NCI-H146 (cell line): Measurements from ENCODE around the gene TMEM63A.
A peak's percentile ranks its signal among the peaks of the same experiment; 100 is the strongest.

Experiments used
- DNase-seq: peaks from one replicate; lab custom pipeline; 2025; lab: John Stamatoyannopoulos, UW

Gene TMEM63A

DNA sequence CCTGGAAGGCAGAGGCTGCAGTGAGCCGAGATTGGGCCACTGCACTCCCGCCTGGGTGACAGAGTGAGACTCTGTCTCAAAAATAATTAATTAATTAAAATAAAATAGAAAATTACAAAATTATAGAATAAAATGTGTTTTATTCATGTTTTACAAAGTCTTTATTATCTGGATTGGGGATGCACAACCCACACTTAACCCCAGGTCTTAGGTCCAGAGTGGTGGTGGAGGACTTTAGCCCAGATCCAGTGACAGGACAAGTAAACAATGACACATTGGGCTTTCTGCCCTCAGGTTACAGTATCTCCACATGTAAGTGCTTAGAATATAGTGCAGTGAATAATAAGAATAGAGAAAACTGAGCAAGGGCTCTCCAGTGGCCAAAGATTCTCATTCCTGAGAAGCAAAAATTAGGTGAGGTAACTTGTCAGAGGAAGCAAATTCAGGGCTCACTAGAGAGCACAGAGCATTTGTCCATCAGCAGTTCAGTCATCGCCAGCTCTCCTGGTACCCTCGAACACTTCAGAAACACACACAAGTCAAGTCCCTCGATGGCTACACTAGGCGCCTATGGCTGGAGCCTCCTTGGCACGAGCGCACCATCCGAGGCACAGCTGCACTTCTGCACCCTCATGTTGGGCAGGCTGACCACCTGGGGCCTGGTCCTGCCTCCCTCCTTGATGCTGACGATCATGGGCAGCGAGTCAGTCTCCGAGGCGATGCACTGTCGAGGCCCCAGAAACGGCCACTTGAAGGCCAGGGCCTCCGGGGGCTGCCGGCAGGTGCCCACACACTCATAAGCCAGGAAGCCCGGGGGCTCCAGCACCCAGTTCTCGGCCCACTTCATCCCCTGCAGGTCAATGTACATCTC is 4.2 kb upstream of the TMEM63A start:
- no peak for DNase-seq

- no peak for DNase-seq
Measured at GRCh38 chr1:225885336-225885735, 3.2 kb upstream of the TMEM63A start.

- DNase-seq, result no peak
Measured at GRCh38 chr1:225883616-225884265, 1.6 kb upstream of the TMEM63A start.

DNA sequence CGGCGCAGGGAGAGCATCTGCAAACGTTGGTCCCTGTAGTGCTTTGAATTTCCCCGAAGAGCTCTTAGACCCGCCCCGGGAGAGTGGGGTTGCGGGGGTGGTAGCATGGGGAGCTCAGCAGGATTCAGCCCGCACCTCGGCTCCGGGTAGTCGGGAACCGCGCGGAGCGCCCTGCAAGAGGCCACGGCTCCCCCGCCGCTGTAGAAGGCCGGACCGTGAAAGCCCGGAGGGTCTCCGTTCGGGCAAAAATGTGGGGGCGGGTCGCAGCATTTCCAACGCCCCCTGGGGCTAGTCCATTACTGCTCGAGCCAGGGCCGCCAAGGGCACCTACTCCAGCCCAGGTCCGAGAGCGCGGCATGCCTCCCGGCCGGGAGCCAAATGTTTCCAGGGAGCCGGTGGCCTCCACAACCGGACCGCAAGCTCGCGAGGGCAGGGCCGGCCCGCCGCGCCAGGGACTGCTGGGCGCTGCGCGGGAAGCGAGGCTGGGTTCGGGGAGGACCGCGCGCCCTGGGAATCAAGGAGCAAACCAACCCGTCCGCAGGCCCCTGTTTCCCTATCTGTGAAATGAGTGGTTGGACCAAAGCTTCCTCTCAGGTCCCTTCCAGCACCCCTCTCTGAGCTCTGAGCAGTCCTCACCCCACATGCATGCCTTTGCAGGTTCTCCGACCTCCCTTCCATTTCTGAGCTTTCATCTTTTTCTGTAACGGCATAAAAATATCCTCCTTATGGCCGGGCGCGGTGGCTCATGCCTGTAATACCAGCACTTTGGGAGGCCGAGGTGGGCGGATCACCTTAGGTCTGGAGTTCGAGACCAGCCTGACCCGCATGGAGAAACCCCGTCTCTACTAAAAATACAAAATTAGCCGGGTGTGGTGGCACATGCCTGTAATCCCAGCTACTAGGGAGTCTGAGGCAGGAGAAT is 775 bp upstream of the TMEM63A start:
- DNase-seq, result peak; percentile 61

GRCh38 chr1:225881081-225881958 is 860 bp downstream of the TMEM63A start:
- no peak for DNase-seq

- DNase-seq, result no peak
Measured at GRCh38 chr1:225880636-225881035, 1.5 kb downstream of the TMEM63A start.

DNA sequence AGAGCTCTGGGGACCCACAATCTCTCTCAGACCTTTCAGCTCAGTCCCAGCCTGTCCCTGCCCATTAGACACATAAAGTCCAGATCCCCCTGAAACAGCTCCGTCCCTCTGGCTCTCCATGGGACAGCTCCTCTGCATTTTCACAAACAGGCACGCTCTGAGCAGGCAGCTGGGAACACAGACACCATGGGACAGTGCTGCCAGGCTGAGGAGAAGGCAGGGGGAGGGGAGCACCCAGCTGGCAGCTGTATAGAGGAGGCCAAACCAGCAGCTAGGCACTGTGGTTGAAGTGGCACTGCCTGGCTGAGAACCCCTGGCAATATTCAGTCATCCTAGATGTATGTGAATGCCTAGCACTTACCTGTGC is 2.0 kb downstream of the TMEM63A start:
- DNase-seq, result no peak

DNA sequence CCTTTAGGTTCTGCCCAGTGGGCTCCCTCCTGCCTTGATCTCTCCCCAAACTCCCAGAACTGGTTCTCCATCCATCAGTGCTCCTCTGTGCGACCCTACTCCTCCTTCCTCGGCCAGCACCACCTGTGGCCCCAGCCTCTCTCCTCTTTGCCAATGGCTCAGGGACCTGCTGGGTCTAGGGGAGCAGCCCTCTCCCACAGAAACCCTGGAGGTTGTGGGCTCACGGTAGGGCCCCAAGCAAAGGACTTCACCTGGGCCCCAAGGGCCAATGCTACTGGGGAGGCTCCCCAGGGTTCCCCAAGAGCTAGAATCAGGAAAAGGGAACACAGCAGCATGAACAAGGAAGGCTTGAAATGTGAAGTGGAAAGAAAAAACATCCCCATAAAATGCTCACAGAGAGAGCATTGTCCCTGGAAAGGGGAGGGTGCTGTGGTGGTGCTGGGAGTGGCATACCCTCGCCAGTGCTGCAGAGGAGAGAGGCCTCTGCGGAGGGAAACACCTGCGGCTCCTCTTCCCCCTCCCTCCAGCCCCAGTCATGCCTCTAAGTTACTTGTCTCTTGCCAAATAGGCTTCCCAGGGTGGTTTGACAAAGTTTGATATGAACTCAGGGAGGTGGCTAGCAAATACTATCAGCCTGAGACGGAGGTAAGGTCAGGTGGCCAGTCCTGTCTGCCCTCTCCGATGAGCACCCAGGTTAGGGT is 2.5 kb downstream of the TMEM63A start:
- DNase-seq, result no peak

GRCh38 chr1:225878282-225878681 is 3.9 kb downstream of the TMEM63A start:
- peak; percentile 25 for DNase-seq

GRCh38 chr1:225877580-225877979 is 4.6 kb downstream of the TMEM63A start:
- peak; percentile 25 for DNase-seq

DNA sequence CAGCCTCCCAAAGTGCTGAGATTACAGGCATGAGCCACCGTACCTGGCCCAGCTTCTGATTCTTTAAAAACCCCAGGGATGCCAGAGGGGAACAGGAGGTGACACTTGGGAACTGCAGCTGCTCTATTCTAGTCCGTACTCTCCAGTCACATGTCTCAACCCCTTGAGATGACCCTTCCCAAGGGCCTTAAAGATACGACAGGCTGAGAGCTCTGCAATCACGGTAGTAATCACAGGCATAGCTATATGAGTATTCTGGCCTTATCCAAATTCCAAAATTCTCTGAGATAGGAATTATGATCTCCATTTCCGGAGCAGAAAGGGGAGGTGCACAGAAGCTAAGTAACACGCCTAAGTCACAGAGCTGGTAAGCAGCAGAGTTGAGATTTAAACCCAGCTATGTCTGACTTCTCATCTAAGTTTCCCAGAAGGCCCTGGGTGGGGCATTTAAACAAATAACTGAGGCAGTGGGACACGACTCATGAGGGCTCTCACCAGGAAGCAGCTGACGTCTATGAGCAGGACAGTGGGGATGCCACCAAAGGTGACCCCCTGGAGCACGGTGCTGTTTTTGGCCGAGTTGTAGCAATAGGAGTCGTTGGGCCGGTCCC is 5.2 kb downstream of the TMEM63A start:
- DNase-seq, result no peak

- peak; percentile 25 for DNase-seq
Measured at GRCh38 chr1:225875044-225875815, 7.0 kb downstream of the TMEM63A start.

GRCh38 chr1:225874431-225874830 is 7.7 kb downstream of the TMEM63A start:
- no peak for DNase-seq

DNA sequence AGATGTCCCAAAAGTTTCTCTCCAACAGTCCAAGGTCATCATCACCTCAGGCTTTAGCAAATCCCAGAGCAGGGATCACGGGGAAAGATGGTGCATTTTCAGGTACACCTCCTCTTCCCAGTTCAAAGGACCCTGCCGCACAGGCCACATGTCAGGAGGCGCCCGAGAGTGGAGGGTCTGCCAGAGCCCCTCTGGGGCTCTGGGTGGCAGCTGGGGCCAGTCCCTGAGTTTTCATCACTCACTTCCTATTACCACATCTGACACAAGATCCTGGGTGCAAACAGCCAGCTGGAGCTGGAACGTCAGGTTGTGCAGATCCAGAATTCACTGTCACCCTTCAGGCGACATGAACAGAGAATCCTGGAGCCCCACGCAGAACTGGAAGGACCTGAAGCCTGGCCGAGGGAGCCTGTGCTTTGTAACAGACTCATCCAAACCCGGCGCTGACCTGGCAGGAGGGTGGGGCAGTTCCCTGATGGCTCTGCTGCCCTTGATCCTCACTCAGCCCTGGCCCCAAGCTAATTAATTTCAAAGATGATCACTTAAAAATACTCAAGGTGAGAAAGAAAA is 8.8 kb downstream of the TMEM63A start:
- no peak for DNase-seq

DNA sequence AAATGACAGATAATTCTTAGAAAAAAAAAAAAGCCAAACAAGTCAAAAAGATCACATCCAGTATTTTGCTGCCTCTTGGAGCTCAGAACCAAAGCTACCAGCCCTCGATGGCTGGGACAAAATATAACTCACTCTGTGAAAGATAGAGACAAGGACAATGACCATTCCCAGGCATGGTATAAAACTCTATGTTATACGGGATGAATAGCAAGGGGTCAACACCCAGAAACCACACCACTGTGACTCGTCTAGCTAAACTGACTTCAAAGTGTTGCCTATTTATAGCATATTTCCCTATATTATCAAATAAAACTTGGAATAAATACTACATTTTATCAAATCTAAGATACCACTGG is 10.1 kb downstream of the TMEM63A start:
- no peak for DNase-seq

GRCh38 chr1:225871359-225872074 is 10.7 kb downstream of the TMEM63A start:
- DNase-seq, result peak; percentile 69

DNA sequence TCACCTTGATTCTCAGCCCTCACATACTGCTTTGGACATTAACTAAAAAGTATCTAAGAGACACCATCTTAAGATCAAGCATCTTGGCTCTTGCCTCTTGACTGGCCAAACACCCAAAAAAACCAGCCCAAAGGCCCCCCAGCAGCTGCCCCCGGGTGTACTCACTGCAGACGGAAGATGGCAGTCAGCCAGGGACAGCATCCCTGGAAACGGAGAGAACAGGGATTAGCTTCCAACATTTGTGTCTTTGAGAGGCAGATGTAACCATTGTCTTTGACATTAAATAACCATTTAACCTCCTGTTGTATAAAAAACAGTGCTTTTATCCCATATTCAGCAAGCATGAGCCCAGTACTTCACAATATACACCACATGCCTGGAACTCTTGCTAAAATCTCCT is 11.3 kb downstream of the TMEM63A start:
- peak; percentile 43 for DNase-seq

DNA sequence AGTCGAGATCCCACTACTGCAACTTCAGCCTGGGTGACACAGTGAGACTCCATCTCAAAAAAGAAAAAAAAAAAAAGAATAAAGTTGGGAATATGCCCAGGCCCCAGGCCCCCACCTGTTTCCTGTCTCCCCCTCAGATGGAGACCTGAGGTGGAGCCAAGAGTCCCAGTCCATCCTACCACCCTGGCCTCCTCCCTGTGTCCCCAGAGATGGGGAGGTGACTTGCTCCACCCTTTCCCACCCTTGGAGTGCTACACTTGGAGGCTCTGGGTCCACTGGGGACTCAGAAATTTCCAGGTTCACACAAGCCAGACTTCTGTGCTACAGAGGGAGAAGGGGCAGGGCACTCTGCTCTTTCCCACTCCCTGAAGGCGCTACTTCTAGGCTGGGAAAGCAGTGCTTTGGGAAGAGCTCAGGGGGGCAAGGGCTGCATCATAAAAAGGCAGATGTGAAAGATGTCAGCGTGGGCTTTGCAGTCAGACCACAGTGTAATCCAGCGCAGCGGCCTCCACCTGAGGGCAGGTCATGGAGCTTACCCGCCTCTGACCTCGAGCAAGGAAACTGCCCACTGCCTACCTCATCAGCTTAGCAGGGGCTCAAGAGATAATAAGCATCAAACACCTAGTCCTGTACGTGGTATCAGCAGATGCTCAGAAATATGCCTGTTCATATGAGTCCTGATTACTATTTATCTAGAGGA is 13.4 kb downstream of the TMEM63A start:
- DNase-seq, result peak; percentile 91
